NCI-H146 (cell line): ENCODE results near the gene AUP1.

Source experiments
- DNase-seq: peaks from one replicate; lab custom pipeline; 2025; lab: John Stamatoyannopoulos, UW

The AUP1 gene

DNA sequence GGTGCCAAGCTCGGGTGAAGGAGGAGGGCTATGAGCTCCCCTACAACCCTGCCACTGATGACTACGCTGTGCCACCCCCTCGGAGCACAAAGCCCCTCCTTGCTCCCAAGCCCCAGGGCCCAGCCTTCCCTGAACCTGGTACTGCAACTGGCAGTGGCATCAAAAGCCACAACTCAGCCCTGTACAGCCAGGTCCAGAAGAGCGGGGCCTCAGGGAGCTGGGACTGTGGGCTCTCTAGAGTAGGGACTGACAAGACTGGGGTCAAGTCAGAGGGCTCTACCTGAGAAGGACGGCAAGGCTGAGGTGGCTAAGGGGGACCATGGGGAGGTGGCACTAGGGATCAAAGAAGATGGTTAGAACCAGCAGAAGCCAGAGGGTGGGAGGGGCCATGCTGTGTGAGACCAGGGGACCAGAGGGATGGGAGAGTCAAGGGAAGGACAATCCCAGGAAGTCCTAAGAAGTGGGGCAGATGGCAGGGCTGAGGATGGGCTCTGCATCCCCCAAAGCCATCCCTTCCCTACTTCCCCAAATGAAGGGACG, 27.4 kb upstream of the AUP1 start:
- no peak for DNase-seq

DNA sequence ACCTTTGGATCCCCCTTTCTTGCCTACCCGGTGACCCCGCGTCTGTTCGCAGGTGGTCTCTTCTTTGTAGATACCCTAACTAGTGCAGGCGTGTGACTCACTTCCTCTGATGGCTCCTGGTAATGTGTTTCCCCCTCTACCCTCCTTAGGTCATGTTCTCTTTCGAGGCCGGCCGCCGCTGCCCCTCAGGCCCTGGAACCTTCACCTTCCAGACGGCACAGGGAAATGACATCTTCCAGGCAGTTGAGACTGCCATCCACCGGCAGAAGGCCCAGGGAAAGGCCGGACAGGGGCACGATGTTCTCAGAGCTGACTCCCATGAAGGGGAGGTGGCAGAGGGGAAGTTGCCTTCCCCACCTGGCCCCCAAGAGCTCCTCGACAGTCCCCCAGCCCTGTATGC, 26.7 kb upstream of the AUP1 start:
- DNase-seq = no peak

DNA sequence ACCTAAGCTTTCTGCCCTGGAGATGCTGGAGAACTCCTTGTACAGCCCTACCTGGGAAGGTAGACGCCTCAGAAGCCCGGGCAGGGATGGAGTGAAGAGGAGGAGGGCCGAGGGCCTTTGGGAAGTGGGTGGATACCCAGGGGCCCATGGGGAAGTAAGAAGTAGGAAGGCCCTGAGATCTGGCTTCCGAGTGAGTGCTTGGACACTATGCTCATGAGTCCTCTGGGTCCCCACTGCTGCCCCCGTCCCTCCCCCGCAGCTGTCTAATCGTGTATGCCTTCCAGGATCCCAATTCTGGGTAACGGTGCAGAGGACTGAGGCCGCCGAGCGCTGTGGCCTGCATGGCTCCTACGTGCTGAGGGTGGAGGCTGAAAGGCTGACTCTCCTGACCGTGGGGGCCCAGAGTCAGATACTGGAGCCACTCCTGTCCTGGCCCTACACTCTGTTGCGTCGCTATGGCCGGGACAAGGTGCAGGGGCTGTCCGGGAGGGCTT, 26.2 kb upstream of the AUP1 start:
- DNase-seq = no peak

DNA sequence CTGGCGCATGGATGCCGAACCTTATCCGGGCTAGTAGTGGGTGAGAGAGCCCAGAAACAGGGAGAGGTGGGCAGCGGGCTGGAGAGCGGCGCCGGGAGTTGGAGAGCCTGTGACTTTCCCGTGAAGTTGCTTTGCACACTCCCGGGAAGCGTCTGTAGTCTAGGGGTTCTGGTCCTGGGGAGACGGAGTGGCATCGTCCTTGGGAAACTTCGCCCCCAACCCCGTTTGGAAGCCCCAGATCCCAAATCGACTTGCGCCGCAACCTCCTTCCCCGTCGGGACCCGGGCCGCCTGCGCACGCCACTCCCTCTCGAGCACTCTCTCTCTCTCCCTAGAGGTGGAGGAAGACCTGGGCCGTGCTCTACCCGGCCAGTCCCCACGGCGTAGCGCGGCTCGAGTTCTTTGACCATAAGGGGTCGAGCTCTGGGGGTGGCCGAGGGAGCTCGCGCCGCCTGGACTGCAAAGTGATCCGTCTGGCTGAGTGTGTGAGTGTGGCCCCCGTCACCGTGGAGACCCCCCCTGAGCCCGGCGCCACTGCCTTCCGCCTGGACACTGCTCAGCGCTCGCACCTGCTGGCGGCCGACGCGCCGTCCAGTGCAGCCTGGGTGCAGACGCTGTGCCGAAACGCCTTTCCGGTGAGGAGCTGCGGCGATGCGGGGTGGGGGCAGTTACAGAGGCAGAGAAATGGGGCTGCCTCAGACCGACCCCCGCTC, 25.5 kb upstream of the AUP1 start:
- DNase-seq = no peak

DNA sequence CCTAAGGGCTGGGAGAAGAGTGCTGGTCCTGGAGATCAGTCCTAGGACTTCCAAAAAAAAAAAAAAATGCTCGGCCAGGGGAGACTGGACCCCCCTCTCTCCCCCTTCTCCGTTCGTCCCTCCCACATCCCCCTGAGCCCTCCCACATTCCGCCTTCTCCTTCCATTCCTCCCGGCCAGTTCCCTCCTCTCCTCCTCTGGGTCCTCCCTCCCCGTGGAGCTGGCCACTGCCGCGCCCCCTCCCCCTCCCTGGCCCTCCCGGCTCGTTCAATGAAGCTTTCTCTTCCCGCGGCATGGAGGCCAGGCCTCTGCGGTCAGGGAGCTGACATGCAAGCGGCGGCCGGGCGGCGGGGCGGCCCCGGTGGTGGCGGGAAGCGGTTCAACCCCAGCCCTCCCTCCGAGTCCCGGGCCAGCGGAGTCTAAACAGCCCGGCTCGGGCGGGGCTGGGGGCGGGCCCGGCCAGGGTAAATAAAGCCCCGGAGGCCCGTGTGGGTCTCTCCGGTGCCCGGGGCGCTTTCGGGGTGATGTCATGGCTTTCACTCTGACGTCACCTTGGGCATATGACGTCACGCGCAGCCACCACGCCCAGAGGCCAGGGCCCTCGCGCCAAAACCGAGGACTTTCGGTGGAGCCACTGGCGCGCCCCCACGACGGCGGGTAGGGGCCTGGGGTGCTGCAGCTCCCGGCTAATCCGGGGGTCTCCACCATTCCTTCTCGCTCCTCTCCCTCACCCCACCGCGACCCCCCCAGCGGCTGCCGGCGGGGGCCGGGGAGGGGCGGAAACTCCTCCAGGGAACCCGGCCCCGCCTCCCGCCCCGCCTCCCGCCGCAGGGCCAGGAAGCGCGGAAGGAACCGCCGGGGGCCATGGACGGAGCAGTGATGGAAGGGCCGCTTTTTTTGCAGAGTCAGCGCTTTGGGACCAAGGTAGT, 24.6 kb upstream of the AUP1 start, which contains the start of the genes DOK1 and LOXL3:
Gene DOK1, plus strand, starts transcription at position 829 of the 928 bp plus-strand sequence. Its CDS starts 35 bp downstream, at position 864.
Gene LOXL3, minus strand, starts transcription at position 51 of the 928 bp plus-strand sequence. CDS start 1,308 bp downstream, outside the sequence.
- peak; percentile 90 for DNase-seq

DNA sequence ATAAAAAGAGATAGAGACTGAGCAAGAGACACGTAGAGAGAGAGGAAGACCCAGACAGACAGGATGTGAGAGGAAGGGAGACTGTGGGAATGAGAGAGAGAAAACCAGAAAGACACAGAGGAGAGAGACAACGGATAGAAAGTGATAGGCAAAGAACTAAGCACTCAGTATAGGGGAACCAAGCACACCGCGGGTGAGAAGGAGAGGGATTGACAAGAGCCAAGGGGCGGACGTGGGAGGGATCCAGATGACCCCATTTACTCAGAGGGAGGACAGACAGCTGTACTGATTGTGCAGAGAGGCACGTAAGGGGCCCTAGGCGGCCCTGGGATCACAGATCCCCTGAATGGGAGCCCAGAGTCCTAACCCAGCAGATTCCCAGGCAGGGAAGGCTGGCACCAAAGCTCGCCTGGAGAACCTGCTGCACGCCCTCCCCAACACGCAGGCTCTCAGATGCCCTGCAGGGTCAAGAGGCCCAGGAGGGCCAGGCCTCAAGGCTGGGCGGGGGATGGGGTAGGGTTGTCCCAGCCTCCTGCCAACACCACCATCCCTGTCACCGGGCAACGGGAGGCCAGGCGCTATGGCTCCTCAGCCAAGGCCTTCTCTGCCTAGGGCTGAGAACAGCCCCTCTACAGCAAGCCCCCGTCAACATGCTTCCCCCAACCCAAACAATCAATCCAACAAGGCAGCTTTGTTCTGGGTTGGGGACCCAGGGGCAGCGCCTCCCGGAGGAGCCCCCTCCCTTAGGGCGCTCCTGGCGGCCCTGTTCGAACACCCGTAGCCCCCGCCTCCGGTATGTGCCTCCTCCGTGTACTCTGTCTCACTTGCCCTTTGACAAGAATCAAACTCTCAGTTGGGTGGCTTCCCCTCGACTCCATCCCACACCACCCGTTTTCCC, 23.7 kb upstream of the AUP1 start:
- peak; percentile 52 for DNase-seq

DNA sequence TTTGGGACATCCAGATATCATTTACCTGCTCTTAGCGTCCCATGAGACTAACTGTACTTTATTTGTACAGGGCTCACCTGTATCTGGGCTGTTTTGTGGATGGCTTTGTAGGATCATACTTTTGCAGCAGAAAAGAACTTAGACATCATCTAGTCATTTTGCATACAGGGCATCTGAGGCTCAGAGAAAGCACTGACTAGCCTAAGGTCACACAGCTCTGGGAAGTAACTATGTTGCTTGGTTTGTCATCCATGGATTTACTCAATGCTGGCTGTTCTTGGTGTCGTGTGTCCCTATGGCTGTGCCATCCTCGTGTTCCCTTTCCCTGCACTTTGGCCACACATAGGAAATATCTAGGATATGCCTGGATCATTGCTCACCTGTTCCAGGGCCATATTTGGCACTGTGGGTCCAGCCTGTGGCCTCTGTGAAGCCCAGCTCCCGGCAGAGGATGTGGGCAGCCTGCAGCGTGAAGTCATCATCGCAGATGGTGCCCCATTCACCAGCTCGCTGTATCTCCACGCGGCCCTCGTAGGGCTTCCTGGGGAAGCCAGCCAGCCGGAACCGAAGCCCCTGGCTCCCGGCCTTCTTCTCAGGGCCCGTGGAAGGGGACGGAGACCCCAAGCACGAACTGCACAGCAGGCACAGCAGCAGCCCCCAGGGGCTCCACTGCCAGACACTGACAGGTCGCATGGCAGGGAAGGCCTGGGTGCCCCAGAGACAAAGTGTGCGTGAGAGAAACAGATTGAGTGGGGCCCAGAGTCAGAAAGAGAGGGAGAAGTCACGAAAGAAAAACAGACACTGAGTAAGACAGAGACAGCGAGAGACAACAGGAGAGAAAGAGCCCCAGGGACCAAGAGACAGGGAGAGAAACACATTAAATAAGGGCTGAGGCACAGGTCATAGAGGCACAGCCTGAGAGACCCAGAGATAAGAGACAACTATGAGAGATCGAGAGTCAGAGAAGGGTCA, 22.7 kb upstream of the AUP1 start:
- DNase-seq = no peak

DNA sequence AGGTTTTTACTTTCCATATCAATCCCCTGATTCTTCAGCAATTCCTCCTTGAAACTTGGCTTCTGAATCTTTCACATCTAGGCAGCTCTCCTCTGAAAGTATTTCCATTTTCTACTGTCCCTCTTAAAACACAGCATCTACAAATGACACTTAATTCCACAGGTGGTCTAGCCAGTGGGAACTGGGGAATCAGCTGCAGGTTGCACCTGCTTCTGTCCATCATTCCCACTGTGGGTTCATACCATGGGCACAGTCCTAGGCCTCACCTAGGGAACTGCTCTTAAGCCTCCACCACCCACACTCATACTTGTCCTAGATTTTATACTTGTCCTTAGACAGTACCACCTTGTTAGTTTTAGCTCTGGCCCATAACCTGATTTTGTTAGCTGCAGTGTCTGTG, 22.0 kb upstream of the AUP1 start:
- no peak for DNase-seq

DNA sequence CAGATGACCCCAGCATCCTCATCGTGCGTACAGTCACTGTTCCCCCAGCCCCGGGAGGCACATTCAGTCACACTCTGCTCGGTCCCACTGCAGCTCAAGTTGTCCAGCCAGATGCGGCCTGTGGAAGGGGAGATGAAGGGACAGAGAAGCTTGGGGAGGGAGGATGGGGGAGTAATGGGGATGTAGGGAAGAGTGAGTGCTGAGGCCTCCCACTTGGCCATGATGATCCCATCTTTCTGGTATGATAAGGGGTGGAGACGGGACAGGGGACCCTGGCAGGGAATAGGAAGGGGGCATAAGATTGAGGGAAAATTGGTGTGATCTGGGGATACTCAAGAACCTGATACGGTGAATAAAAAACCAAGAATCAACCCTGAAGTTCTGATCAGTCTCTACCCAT, 20.7 kb upstream of the AUP1 start:
- DNase-seq = no peak

DNA sequence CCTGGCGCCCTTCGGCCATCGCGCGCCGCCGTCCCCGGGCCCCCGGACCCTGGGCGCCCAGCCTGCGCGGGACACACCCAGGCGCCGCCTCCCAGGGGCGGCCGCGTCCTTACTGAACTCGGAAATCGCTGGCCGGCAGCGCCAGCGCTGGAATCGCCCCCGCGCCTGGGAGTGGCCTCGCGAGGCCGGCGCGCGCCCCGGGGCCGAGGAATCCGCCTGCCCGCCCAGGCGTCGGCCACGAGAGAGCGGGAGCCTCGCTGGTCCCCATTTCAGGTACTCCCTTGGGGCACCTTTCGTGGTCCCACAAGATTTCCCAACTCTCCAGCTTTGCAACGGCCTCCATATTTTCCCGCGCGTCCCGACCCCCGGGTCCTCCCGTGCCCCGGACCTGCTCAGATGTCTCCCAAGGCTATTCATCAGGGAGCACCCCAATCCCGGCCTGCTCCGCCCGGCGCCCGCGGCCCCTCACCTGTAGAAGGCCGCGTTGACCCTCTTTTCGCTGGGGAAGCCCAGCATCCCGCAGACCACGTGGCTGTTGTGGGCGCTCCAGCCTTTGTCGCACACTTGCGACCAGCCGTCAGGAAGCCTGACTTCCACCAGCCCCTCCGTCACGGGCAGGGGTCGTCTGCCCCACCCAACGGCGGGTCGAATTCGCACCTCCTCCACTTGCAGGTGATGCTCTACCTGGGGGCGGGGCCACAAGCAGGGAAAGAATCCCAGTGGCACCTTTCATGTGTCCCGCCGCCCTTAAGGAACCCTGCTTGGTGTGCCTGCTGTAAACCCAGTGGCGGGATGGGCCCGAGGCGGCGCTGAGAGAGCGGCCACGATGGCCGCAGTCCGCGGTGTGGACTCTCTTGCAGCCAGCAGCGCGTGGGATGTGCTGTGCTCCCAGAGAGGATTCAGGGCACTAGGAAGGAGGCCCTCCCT, 19.7 kb upstream of the AUP1 start:
- peak; percentile 87 for DNase-seq

DNA sequence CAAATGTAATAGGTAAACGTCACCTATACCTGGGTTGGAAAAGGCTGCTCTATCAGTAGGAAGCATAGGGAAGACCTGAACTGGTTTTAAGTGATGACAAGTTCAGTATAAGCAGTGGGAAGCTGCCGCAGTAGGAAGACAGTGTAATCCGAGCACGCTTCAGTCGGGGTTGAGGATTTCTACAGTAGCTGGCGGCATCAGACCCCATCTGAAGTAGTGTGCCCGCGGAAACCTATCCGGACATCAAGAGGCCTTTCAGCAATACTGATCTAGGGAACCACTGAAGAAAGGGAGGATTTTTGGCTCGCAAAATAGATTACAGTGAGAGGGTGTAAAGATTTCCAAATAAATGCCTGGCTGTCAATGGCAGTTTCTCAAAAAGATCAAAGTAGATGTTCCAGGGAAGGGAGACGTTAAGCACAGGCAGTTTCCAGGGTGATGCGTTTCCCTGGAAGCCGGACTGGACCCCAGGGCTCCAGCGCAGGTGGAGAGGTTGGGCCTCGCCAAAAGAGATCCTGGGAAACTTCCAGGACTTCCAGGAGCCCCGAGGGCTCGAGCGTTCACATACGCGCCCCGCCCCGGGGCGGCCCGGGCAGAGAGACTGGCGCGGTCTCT, 18.9 kb upstream of the AUP1 start:
- DNase-seq = peak; percentile 59

DNA sequence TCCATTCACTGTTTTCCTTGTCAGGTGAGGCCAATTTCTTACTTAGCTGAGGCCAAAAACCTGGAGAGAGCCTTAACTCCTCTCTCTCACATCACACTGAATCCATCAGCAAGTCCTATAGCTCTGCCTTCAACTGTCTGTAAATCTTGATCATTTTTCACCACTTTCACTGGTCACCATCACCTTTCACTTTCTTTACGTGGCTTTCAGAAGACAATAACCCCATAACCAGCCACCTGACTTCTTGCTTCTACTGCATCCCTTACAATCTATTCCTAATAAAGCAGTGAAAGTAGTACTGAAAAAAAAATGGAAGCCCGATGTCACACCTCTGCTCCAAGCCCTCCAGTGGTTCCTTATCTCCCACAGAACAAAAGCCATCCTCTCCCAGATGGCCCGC, 16.5 kb upstream of the AUP1 start:
- no peak for DNase-seq

DNA sequence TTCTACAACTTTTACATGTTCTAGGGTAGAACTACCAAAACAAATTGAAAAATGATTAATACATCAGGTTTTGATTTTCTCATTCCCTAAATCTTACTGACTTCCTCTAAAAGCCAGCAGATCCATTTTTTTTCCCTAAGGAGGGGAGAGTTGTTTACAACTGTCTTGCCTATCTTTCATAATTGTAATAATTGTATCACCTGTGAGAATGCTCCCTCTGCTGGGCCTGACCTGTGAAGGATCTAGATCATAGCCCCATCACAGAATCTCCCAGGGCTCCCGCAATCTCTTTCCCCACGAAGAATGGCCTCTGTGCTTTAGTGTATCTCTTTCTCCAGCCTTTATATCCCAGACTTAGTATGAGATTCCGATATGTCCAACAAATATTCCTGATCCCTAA, 15.1 kb upstream of the AUP1 start:
- peak; percentile 3 for DNase-seq

DNA sequence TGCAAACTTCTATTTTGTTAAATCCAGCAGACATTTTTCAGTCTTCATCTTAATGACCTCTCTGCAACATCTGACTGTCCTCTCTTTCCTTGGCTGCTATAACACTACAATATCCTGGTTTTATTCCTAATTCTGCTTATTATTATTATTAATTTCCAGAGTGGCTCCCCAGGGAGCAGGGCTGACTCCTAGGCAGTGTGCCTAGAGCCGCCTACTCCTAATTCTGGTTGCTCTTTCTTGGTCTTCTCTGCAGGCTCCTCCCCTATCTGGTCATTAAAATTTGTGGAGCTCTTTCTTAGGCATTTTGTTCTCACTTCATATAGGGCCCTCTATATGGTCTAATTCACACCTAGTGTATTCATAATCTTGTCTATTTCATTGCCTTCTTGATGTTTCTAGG, 13.5 kb upstream of the AUP1 start:
- no peak for DNase-seq

DNA sequence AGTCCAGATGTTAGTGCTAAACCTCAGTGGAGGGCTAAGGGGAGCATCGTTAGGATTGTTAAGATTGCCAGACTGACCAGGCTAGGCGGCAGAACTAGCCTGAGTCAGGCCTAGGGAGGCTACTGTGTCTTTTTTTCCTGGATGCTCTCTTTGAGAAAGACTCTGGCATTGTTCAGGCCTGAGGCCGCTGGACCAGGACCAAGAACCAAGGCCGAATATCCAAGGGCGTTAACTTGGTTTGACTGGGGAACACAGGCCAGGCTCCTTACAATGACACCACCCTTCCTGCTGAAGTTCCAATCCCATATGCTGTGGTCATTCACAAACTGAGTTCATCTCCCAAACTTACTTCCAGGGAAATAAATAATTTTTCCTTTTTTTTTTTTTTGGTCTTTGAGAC, 10.8 kb upstream of the AUP1 start:
- DNase-seq = no peak

DNA sequence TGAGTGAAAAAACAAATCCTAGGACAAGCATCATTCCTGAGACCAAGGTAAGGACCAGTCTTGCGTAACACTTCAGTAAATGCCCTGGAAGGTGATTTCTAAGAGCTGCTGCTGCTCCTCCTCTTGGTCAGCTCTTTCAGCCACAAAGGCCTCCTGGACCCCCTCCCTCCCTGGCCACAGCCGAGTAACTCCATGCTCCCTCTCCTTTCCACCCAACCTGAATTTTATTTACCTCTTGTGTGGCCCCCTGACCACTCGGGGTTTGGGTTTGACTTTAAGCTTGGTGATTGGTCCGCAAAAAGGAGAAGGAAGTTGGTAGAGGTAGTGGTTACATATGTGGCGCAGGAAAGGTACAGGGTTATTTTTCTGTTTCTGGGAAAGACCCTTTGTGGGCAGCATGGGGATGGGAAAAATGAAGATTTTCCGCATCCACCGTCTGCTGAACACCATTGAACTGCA, 9.4 kb upstream of the AUP1 start:
- no peak for DNase-seq

DNA sequence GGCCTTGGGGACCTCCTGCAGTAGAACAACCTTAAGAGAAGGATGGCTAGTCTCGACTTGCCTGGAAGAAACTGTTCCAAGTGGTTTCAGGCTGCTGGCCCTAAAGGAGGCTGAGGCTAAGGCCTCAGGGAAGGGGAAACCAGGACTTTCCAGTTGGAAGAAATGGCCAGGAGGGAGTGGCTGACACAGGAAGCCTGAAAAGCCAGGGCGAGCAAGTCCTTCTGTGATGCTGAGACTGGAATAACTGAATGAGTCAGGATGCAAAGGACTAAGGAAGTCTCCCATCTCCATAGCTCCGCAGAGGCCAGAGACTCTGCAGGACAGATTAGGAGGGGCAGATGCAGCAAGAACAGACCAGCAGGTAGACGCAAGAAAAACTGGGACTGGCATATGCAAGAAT, 7.6 kb upstream of the AUP1 start:
- no peak for DNase-seq

DNA sequence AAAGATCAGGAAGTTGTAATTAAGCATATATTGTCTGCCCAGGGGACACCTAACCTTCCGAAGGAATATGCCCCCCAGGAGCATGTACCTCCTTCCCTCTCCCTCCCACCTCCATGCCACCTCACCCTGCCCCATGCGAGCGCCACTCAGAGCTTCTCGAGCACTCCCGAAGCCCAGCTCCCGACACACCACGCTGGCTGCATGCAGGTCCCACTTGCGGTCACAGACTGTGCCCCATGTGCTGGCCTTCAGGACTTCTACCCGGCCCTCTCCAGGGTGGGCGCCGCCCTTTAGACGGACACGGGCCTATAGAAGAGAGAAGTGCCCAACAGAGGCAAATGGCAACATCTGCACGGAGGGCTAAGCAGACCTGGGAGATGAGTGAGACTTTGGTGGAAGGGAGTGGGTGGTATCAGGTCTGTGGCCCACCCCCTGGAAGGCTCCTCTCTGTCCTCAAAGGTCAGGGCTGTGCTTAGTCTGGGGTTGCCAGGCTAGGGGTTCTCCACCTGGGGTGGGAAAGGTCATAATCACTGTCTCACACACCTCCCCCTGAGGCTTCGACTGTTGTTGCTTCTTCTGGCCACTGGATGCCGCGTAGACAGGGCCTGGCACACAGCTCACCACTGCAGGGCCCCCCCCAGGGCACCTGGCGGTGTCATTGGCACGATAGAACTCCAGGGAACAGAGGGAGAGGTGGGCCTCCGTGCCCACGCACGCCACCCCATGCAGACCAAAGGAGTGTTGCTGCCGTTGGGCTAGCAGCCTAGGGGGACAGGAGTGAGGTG, 6.9 kb upstream of the AUP1 start:
- no peak for DNase-seq
